Keratinocyte (primary cell): Measurements from ENCODE around the gene CLECL1. TPM values are rescaled to one million over a fixed set of nuclear protein-coding genes. Genes with fewer than 3 reads are reported as not detected.

Experiments used
- DNase-seq: peaks from one replicate; pipeline ENCODE4 v3.0.0-alpha.2; 2011; ENCODE audit warnings: low read depth, missing footprints, low spot score
- FAIRE-seq: peaks from 2 replicates; lab custom pipeline; 2011; peaks lifted over from hg19 to GRCh38; lab: Jason Lieb, UNC
- H2AFZ ChIP-seq: 2 replicates; pipeline ENCODE4 v1.6.0; 2012; ENCODE audit warnings: low read length, control low read depth, inconsistent platforms; ENCODE audit not compliant: control insufficient read depth
- H3K27ac ChIP-seq: 2 replicates; pipeline ENCODE4 v1.5.1; 2011; ENCODE audit warnings: low read length; ENCODE audit not compliant: control insufficient read depth, insufficient read depth
- H3K27me3 ChIP-seq: 3 replicates; pipeline ENCODE4 v1.6.0; 2011; ENCODE audit warnings: low read length; ENCODE audit not compliant: control insufficient read depth, insufficient read depth; ENCODE audit errors: extremely low read depth
- H3K36me3 ChIP-seq, 2 experiments: 2 replicates in 1 of 2; 3 replicates in 1 of 2; pipeline ENCODE4 v1.5.1; 2011; ENCODE audit warnings: low read length in 2 of 2, mild to moderate bottlenecking in 1 of 2; ENCODE audit not compliant: control insufficient read depth in 2 of 2, insufficient read depth in 2 of 2; ENCODE audit errors: extremely low read depth in 1 of 2
- H3K4me1 ChIP-seq: 3 replicates; pipeline ENCODE4 v1.5.1; 2011; ENCODE audit warnings: low read length; ENCODE audit not compliant: control insufficient read depth, insufficient read depth; ENCODE audit errors: extremely low read depth
- H3K4me2 ChIP-seq: 3 replicates; pipeline ENCODE4 v1.6.0; 2011; ENCODE audit warnings: low read depth, low read length; ENCODE audit not compliant: control insufficient read depth, insufficient read depth; ENCODE audit errors: extremely low read depth
- H3K4me3 ChIP-seq, 3 experiments: fragments of 200-600 bp in 1 of 3; sonication (generic) in 1 of 3; 2 replicates in 2 of 3; 3 replicates in 1 of 3; pipeline ENCODE4 v1.5.1; 2011 to 2016; ENCODE audit warnings: low read length in 3 of 3, mild to moderate bottlenecking in 3 of 3, control low read depth in 2 of 3, inconsistent platforms in 1 of 3, low read depth in 1 of 3, mixed read lengths in 1 of 3, mixed run types in 1 of 3, moderate library complexity in 1 of 3; ENCODE audit not compliant: control insufficient read depth in 2 of 3, insufficient read depth in 2 of 3; ENCODE audit errors: extremely low read depth in 1 of 3
- H3K79me2 ChIP-seq: 2 replicates; pipeline ENCODE4 v1.6.0; 2012; ENCODE audit warnings: low read length; ENCODE audit not compliant: control insufficient read depth, insufficient read depth
- H3K9ac ChIP-seq: 3 replicates; pipeline ENCODE4 v1.6.0; 2011; ENCODE audit warnings: low read length; ENCODE audit not compliant: control insufficient read depth, insufficient read depth; ENCODE audit errors: extremely low read depth
- H3K9me1 ChIP-seq: 3 replicates; pipeline ENCODE4 v1.6.0; 2011; ENCODE audit warnings: low read length; ENCODE audit not compliant: control insufficient read depth, insufficient read depth; ENCODE audit errors: extremely low read depth
- H3K9me3 ChIP-seq: 2 replicates; pipeline ENCODE4 v1.5.1; 2012; ENCODE audit warnings: low read depth, low read length; ENCODE audit not compliant: control insufficient read depth
- H4K20me1 ChIP-seq: 3 replicates; pipeline ENCODE4 v1.6.0; 2011; ENCODE audit warnings: low read length; ENCODE audit not compliant: control insufficient read depth, insufficient read depth; ENCODE audit errors: extremely low read depth
- EZH2 ChIP-seq: IDR thresholded peaks from one replicate; pipeline ENCODE4 v1.6.1; 2012; ENCODE audit warnings: inconsistent platforms, mild to moderate bottlenecking, low read length, moderate library complexity
- dilution Hi-C: fragments of 300-500 bp; cut with MboI; formaldehyde crosslinking; loops from one replicate; pipeline ENCODE4 v1.7.0; 2020; ENCODE audit warnings: low sequenced_read_pairs; ENCODE audit not compliant: extremely low pct_ligation_motif_present
- polyA plus RNA-seq, 5 experiments: library from polyadenylated mRNA; depleted of rRNA in 3 of 5; stranded (reverse) in 3 of 5; stranded (forward) in 1 of 5; unstranded in 1 of 5; fragments of >200 nt; gene quantifications; 1 replicate in 1 of 5; 2 replicates in 3 of 5; 3 replicates in 1 of 5; pipeline versions ENCODE4 v1.2.1 to v1.2.3, GENCODE V29; 2011 to 2012; ENCODE audit warnings: missing spikeins in 2 of 5, low read depth in 1 of 5, low replicate concordance in 1 of 5
- TF ChIP-seq, protein P1 (sequence below), 3 experiments: IDR thresholded peaks in 1 of 3; conservative IDR thresholded peaks in 1 of 3; optimal IDR thresholded peaks in 1 of 3; 2 replicates in 2 of 3; 3 replicates in 1 of 3; pipeline versions ENCODE3 to v1.5.1; 2011; ENCODE audit warnings: low read length in 3 of 3, mild to moderate bottlenecking in 3 of 3, moderate library complexity in 2 of 3, control low read depth in 1 of 3, inconsistent platforms in 1 of 3; ENCODE audit not compliant: insufficient read depth in 2 of 3; ENCODE audit errors: extremely low read depth in 1 of 3

CLECL1 gene
- polyA plus RNA-seq, 1 donor (not counting 4 experiments of a cell fraction or from before 2014, with no cell fraction given): not detected

DNA sequence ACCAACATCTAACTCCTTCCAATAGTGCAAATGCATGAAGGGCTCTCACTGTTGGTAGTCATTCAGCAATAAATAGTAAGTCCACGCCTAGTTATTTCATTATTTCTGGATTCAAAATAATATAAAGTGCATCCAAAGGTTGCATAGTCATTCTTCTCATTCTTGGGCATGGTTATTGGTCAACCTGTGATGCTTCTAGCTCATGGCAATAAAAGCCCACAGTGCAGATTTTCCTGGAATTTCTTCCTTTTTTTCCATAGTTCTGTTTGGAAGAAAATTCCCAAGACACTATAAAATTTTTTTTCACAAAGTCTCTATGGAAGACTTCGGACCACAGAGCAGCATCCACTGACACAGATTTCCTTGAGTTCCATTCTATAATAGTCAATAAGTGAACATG, 20.2 kb upstream of the CLECL1 start:
- Histone ChIP-seq H3K9me3 (no peaks in the 10 kb centered on the region), H3K36me3 (no peaks in the 10 kb centered on the region), H3K27me3 (no peaks in the 10 kb centered on the region), H3K9ac (no peak overlapping the region), H3K4me2 (no peak overlapping the region), H4K20me1 (no peaks in the 10 kb centered on the region), H2AFZ (no peak overlapping the region), H3K79me2 (no peaks in the 10 kb centered on the region), H3K27ac (no peak overlapping the region), H3K4me1 (no peaks in the 10 kb centered on the region), H3K9me1 (no peaks in the 10 kb centered on the region), H3K4me3 (no peak overlapping the region)
- DNase-seq (no peak), FAIRE-seq (no peak)
- dilution Hi-C loops: no loop called here
- TF ChIP-seq EZH2: no peak
- TF ChIP-seq, protein P1, sequence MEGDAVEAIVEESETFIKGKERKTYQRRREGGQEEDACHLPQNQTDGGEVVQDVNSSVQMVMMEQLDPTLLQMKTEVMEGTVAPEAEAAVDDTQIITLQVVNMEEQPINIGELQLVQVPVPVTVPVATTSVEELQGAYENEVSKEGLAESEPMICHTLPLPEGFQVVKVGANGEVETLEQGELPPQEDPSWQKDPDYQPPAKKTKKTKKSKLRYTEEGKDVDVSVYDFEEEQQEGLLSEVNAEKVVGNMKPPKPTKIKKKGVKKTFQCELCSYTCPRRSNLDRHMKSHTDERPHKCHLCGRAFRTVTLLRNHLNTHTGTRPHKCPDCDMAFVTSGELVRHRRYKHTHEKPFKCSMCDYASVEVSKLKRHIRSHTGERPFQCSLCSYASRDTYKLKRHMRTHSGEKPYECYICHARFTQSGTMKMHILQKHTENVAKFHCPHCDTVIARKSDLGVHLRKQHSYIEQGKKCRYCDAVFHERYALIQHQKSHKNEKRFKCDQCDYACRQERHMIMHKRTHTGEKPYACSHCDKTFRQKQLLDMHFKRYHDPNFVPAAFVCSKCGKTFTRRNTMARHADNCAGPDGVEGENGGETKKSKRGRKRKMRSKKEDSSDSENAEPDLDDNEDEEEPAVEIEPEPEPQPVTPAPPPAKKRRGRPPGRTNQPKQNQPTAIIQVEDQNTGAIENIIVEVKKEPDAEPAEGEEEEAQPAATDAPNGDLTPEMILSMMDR (optimal IDR thresholded peaks at IDR 0.05 in 1 of 3, IDR thresholded peaks at IDR 0.05 in 1 of 3, conservative IDR thresholded peaks at IDR 0.05 in 1 of 3; ENCODE audit: extremely low read depth in 1 of 3, insufficient read depth in 2 of 3, low read length in 3 of 3): no peak

DNA sequence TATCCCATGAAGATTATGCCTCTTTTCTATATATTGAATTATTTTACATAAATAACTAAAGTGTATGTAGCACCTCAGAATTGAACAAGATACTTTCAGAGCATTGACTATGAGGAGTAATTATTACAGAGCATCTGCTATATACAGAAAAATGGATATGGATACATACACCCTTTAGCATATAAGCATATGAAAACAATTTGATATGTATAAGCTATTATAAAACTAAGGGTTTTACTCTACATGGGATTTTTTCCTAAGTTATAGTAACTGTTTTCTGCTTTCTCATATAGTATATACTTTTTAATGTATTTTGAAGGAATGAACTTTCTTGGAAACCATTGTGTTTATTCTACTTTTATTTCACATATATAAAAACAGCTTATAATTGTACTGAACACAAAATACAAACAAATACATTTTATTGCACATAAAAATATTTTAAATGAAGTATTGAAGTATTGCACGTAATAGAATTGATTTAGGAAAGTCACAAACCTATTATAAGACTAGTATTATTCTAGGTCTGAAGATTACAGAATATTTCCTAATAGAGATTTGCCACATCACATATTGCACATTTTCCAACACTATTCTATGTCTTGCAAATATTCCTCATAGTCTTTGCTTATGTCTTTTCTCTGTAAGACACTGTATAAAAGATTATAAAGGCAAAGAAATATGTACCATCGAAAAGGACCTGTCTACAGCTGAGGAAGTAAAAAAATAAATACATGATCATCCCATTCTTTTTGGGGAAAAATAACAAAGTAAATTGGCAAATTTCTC, 19.4 kb upstream of the CLECL1 start:
- TF ChIP-seq EZH2: no peak
- TF ChIP-seq, protein P1 (optimal IDR thresholded peaks at IDR 0.05 in 1 of 3, IDR thresholded peaks at IDR 0.05 in 1 of 3, conservative IDR thresholded peaks at IDR 0.05 in 1 of 3; ENCODE audit: extremely low read depth in 1 of 3, insufficient read depth in 2 of 3, low read length in 3 of 3): no peak
- no peaks in the 10 kb centered on the region for H3K36me3 ChIP-seq
- H3K27ac ChIP-seq: no peak overlapping the region
- FAIRE-seq (no peak), DNase-seq (no peak)
- H3K4me3 ChIP-seq: no peak overlapping the region
- H3K9me3 ChIP-seq: no peaks in the 10 kb centered on the region
- dilution Hi-C loops: no loop called here
- H3K4me1 ChIP-seq: no peaks in the 10 kb centered on the region
- H3K9me1 ChIP-seq: no peaks in the 10 kb centered on the region
- H3K79me2 ChIP-seq: no peaks in the 10 kb centered on the region
- no peak overlapping the region for H2AFZ ChIP-seq
- H3K4me2 ChIP-seq: no peak overlapping the region
- no peaks in the 10 kb centered on the region for H4K20me1 ChIP-seq
- H3K9ac ChIP-seq: no peak overlapping the region
- H3K27me3 ChIP-seq: no peaks in the 10 kb centered on the region
